K562 (cell line): ENCODE data around the gene LRRTM1. TPM values are rescaled to one million over a fixed set of nuclear protein-coding genes. Genes with fewer than 3 reads are reported as not detected.
A peak's percentile ranks its signal among the peaks of the same experiment; 100 is the strongest.

ENCODE experiments used
- BCLAF1 ChIP-seq, 2 experiments: fragments of 450-650 bp in 1 of 2; IDR thresholded peaks; 2 replicates each; pipeline ENCODE4 v1.6.1; 2011 to 2017; ENCODE audit warnings: low read depth in 2 of 2, antibody characterized with exemption in 1 of 2, borderline replicate concordance in 1 of 2, low read length in 1 of 2, mild to moderate bottlenecking in 1 of 2, mixed read lengths in 1 of 2; ENCODE audit not compliant: control insufficient read depth in 1 of 2
- CHAMP1 ChIP-seq: fragments of 450-650 bp; IDR thresholded peaks from 2 replicates; pipeline ENCODE4 v1.6.1; 2016; ENCODE audit warnings: mild to moderate bottlenecking
- CHD1 ChIP-seq: fragments of 200-600 bp; sonication (generic); IDR thresholded peaks from one replicate; pipeline ENCODE4 v1.6.1; 2012; ENCODE audit warnings: mild to moderate bottlenecking, moderate library complexity, low read length, inconsistent platforms
- ELF2 ChIP-seq: fragments of 250-450 bp; sonication (Bioruptor Pico); IDR thresholded peaks from 2 replicates; pipeline ENCODE4 v1.5.0; 2021; ENCODE audit warnings: mild to moderate bottlenecking
- EP300 ChIP-seq: IDR thresholded peaks from 2 replicates; pipeline ENCODE4 v1.6.1; 2012; ENCODE audit warnings: low read length, improper control_type of control experiment
- MCM7 ChIP-seq, 2 experiments: fragments of 450-650 bp; IDR thresholded peaks; 2 replicates each; pipeline ENCODE4 v1.6.1; 2016 to 2018
- MTA3 ChIP-seq: fragments of 450-650 bp; formaldehyde crosslinking; IDR thresholded peaks from 2 replicates; pipeline ENCODE4 v1.6.1; 2017; ENCODE audit warnings: mild to moderate bottlenecking, borderline replicate concordance
- SETDB1 ChIP-seq: IDR thresholded peaks from one replicate; pipeline ENCODE4 v1.6.1; 2012; ENCODE audit warnings: low read length, control low read depth, inconsistent platforms
- SLC30A9 ChIP-seq: fragments of 250-450 bp; sonication (Bioruptor Pico); IDR thresholded peaks from 2 replicates; pipeline ENCODE4 v1.8.0; 2022; ENCODE audit warnings: mild to moderate bottlenecking, moderate library complexity
- TBP ChIP-seq: optimal IDR thresholded peaks from 2 replicates; pipeline ENCODE3; 2011; ENCODE audit warnings: low read depth, low read length, improper control_type of control experiment
- TRIM24 ChIP-seq, 2 experiments: fragments of 450-650 bp; IDR thresholded peaks; 2 replicates each; pipeline ENCODE4 v1.6.1; 2016
- ZNF263 ChIP-seq: sonication (generic); formaldehyde crosslinking; IDR thresholded peaks from 2 replicates; pipeline ENCODE4 v1.8.0; 2022; ENCODE audit warnings: mild to moderate bottlenecking, missing genetic modification reagents, borderline replicate concordance
- ZNF347 ChIP-seq: fragments of 450-650 bp; formaldehyde crosslinking; IDR thresholded peaks from 2 replicates; pipeline ENCODE4 v1.4.0; 2020; ENCODE audit warnings: low read depth, mild to moderate bottlenecking, moderate library complexity
- polyA plus RNA-seq, 8 experiments: library from polyadenylated mRNA; depleted of rRNA in 4 of 8; stranded (reverse) in 5 of 8; unstranded in 3 of 8; fragments of >200 nt; fragmentation: Nextera tagmentation in 2 of 8; fragmentation: Illumina TruSeq in 1 of 8; extraction: Ambion mirVana in 2 of 8; extraction: Trizol in 1 of 8; gene quantifications; 2 replicates each; pipeline versions ENCODE4 v1.2.1 to v1.2.3, GENCODE V29; 2011 to 2014; ENCODE audit warnings: inconsistent platforms in 1 of 8, missing spikeins in 1 of 8
- total RNA-seq, 7 experiments: library from RNA; depleted of rRNA in 6 of 7; stranded (reverse); fragments of >200 nt in 6 of 7; fragmentation: Illumina TruSeq in 2 of 7; extraction: Trizol in 2 of 7; gene quantifications; 2 replicates each; pipeline versions ENCODE4 v1.2.1 to v1.2.3, GENCODE V29; 2011 to 2021; ENCODE audit warnings: low replicate concordance in 1 of 7
- TF ChIP-seq, protein P1 (sequence below): fragments of 450-650 bp; IDR thresholded peaks from 2 replicates; pipeline ENCODE4 v1.7.0; 2016; ENCODE audit warnings: borderline replicate concordance
- TF ChIP-seq, protein P2 (sequence below), 2 experiments: fragments of 150-350 bp in 1 of 2; IDR thresholded peaks; 2 replicates each; pipeline ENCODE4 v1.6.1; 2012 to 2016; ENCODE audit warnings: low read depth in 2 of 2, low read length in 2 of 2, mild to moderate bottlenecking in 1 of 2, moderate library complexity in 1 of 2
- TF ChIP-seq, protein P3 (sequence below): fragments of 450-650 bp; IDR thresholded peaks from 2 replicates; pipeline ENCODE4 v1.6.1; 2018; ENCODE audit warnings: mild to moderate bottlenecking, low read depth; ENCODE audit not compliant: partially characterized antibody

LRRTM1 gene
- total and polyA plus RNA-seq, 9 of the 15 experiments (the other 6 are each of a cell fraction or from before 2014, with no cell fraction given), result 0.07 to 0.33 (median 0.11) TPM; not detected in 6

GRCh38 chr2:80312282-80312839 lies 7.8 kb upstream of the LRRTM1 start (continued):
- TF ChIP-seq ELF2 (CRISPR knock-in tag) (no peak), SLC30A9 (CRISPR knock-in tag) (no peak), CHAMP1 (no peak), EP300 (peak; percentile 78), TBP (no peak), MTA3 (no peak), MCM7 (IDR thresholded peaks at IDR 0.05) (no peak), SETDB1 (no peak), BCLAF1 (IDR thresholded peaks at IDR 0.05; ENCODE audit: borderline replicate concordance in 1 of 2, control insufficient read depth in 1 of 2, low read depth in 2 of 2, low read length in 1 of 2) (no peak), ZNF263 (CRISPR knock-in tag) (no peak), ZNF347 (CRISPR knock-in tag) (no peak), TRIM24 (IDR thresholded peaks at IDR 0.05) (peak; percentile 80 to 88), CHD1 (no peak)
- TF ChIP-seq, protein P1, sequence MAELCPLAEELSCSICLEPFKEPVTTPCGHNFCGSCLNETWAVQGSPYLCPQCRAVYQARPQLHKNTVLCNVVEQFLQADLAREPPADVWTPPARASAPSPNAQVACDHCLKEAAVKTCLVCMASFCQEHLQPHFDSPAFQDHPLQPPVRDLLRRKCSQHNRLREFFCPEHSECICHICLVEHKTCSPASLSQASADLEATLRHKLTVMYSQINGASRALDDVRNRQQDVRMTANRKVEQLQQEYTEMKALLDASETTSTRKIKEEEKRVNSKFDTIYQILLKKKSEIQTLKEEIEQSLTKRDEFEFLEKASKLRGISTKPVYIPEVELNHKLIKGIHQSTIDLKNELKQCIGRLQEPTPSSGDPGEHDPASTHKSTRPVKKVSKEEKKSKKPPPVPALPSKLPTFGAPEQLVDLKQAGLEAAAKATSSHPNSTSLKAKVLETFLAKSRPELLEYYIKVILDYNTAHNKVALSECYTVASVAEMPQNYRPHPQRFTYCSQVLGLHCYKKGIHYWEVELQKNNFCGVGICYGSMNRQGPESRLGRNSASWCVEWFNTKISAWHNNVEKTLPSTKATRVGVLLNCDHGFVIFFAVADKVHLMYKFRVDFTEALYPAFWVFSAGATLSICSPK, result no peak
- TF ChIP-seq, protein P2, sequence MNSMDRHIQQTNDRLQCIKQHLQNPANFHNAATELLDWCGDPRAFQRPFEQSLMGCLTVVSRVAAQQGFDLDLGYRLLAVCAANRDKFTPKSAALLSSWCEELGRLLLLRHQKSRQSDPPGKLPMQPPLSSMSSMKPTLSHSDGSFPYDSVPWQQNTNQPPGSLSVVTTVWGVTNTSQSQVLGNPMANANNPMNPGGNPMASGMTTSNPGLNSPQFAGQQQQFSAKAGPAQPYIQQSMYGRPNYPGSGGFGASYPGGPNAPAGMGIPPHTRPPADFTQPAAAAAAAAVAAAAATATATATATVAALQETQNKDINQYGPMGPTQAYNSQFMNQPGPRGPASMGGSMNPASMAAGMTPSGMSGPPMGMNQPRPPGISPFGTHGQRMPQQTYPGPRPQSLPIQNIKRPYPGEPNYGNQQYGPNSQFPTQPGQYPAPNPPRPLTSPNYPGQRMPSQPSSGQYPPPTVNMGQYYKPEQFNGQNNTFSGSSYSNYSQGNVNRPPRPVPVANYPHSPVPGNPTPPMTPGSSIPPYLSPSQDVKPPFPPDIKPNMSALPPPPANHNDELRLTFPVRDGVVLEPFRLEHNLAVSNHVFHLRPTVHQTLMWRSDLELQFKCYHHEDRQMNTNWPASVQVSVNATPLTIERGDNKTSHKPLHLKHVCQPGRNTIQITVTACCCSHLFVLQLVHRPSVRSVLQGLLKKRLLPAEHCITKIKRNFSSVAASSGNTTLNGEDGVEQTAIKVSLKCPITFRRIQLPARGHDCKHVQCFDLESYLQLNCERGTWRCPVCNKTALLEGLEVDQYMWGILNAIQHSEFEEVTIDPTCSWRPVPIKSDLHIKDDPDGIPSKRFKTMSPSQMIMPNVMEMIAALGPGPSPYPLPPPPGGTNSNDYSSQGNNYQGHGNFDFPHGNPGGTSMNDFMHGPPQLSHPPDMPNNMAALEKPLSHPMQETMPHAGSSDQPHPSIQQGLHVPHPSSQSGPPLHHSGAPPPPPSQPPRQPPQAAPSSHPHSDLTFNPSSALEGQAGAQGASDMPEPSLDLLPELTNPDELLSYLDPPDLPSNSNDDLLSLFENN (IDR thresholded peaks at IDR 0.05; ENCODE audit: low read depth in 2 of 2, low read length in 2 of 2), result no peak
- TF ChIP-seq, protein P3, sequence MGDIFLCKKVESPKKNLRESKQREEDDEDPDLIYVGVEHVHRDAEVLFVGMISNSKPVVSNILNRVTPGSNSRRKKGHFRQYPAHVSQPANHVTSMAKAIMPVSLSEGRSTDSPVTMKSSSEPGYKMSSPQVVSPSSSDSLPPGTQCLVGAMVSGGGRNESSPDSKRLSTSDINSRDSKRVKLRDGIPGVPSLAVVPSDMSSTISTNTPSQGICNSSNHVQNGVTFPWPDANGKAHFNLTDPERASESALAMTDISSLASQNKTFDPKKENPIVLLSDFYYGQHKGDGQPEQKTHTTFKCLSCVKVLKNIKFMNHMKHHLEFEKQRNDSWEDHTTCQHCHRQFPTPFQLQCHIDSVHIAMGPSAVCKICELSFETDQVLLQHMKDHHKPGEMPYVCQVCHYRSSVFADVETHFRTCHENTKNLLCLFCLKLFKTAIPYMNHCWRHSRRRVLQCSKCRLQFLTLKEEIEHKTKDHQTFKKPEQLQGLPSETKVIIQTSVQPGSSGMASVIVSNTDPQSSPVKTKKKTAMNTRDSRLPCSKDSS, result no peak
